ENCODE data around the gene VRK2.

The VRK2 gene

GRCh38 chr2:58052978-58053377 is 6.4 kb downstream of the VRK2 start:
- H3K27ac ChIP-seq: no peak overlapping the region

GRCh38 chr2:58054264-58054663 is 7.7 kb downstream of the VRK2 start:
- no peak overlapping the region for H3K27ac ChIP-seq
- TF ChIP-seq CTCF (conservative IDR thresholded peaks at IDR 0.05) (no peak), ZFX (IDR thresholded peaks at IDR 0.05) (no peak)

More at GRCh38 chr2:58052978-58053377, 6.4 kb downstream of the VRK2 start:
- TF ChIP-seq CTCF (conservative IDR thresholded peaks at IDR 0.05) (no peak), ZFX (IDR thresholded peaks at IDR 0.05) (no peak)

- TF ChIP-seq CTCF (conservative IDR thresholded peaks at IDR 0.05) (no peak), ZFX (IDR thresholded peaks at IDR 0.05) (no peak)
These were observed 8.6 kb downstream of the VRK2 start for GRCh38 chr2:58055033-58055786.

GRCh38 chr2:58056192-58056916 is 9.7 kb downstream of the VRK2 start:
- TF ChIP-seq CTCF (conservative IDR thresholded peaks at IDR 0.05) (no peak), ZFX (IDR thresholded peaks at IDR 0.05) (no peak)

More at GRCh38 chr2:58055033-58055786, 8.6 kb downstream of the VRK2 start:
- H3K27ac ChIP-seq: no peak overlapping the region

GRCh38 chr2:58057707-58058530 is 11.3 kb downstream of the VRK2 start:
- no peak for TF ChIP-seq CTCF (conservative IDR thresholded peaks at IDR 0.05)
- TF ChIP-seq ZFX (IDR thresholded peaks at IDR 0.05): no peak
- no peak overlapping the region for H3K27ac ChIP-seq

More at GRCh38 chr2:58056192-58056916, 9.7 kb downstream of the VRK2 start:
- H3K27ac ChIP-seq: no peak overlapping the region

- TF ChIP-seq ZFX (IDR thresholded peaks at IDR 0.05) (no peak), CTCF (conservative IDR thresholded peaks at IDR 0.05) (no peak)
- no peak overlapping the region for H3K27ac ChIP-seq
These were observed 17.0 kb downstream of the VRK2 start for GRCh38 chr2:58063641-58064040.

Measured in C4-2B (cell line).